GM06990 (cell line): Measurements from ENCODE around the gene APOA1.

Source experiments
- DNase-seq: peaks from one replicate; pipeline ENCODE4 v3.0.0-alpha.2; 2011; ENCODE audit not compliant: insufficient read length; ENCODE audit errors: extremely low read depth
- H3K27me3 ChIP-seq: replicated peaks from 2 replicates; pipeline ENCODE4 v1.6.0; 2011; ENCODE audit warnings: low read length; ENCODE audit not compliant: control insufficient read depth, insufficient read depth
- H3K36me3 ChIP-seq: 2 replicates; pipeline ENCODE4 v1.5.1; 2011; ENCODE audit warnings: low read length; ENCODE audit not compliant: control insufficient read depth, insufficient read depth
- H3K4me3 ChIP-seq: replicated peaks from 2 replicates; pipeline ENCODE4 v1.5.1; 2011; ENCODE audit warnings: low read depth, mild to moderate bottlenecking, control low read depth, low read length
- CTCF ChIP-seq: IDR thresholded peaks from 2 replicates; pipeline ENCODE4 v1.5.1; 2011; ENCODE audit warnings: low read length, control low read depth, mild to moderate bottlenecking, inconsistent platforms; ENCODE audit not compliant: insufficient read depth, poor library complexity, severe bottlenecking

Gene APOA1

GRCh38 chr11:116851626-116852025 is 14.2 kb upstream of the APOA1 start:
- DNase-seq: no peak
- H3K36me3 ChIP-seq: peaks cover 14% of the 10 kb centered on the region

GRCh38 chr11:116849486-116849885 is 12.1 kb upstream of the APOA1 start:
- no peaks in the 10 kb centered on the region for H3K27me3 ChIP-seq
- peaks cover 25% of the 10 kb centered on the region for H3K36me3 ChIP-seq
- H3K4me3 ChIP-seq: no peak overlapping the region
- TF ChIP-seq CTCF: no peak
- DNase-seq: no peak

More at GRCh38 chr11:116851626-116852025, 14.2 kb upstream of the APOA1 start:
- no peak overlapping the region for H3K4me3 ChIP-seq
- H3K27me3 ChIP-seq: no peaks in the 10 kb centered on the region
- TF ChIP-seq CTCF: no peak

GRCh38 chr11:116849060-116849459 is 11.6 kb upstream of the APOA1 start:
- H3K27me3 ChIP-seq: no peaks in the 10 kb centered on the region
- no peak for TF ChIP-seq CTCF
- no peak overlapping the region for H3K4me3 ChIP-seq
- DNase-seq: no peak
- H3K36me3 ChIP-seq: peaks cover 25% of the 10 kb centered on the region

DNA sequence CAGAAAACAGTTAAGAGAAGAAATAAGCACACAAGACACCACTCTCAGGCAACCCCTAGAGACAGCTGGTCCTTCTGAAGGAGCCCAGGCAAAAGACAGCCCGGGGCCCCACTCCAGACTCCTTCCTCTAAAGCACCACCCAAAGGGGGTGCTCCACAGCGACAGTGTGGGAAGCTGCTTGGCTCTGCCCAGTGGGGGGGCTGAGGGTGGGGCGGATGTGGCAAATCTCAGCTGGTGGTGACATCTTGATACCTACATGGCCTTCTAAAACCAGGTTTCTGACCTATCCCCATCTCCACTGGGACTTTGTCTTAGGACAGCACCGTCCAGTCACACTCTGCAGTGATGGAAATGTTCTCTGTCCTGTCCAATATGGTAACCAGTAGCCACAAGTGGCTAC is 10.2 kb upstream of the APOA1 start:
- TF ChIP-seq CTCF: no peak
- no peak overlapping the region for H3K4me3 ChIP-seq
- peaks cover 31% of the 10 kb centered on the region for H3K36me3 ChIP-seq
- no peaks in the 10 kb centered on the region for H3K27me3 ChIP-seq
- no peak for DNase-seq

DNA sequence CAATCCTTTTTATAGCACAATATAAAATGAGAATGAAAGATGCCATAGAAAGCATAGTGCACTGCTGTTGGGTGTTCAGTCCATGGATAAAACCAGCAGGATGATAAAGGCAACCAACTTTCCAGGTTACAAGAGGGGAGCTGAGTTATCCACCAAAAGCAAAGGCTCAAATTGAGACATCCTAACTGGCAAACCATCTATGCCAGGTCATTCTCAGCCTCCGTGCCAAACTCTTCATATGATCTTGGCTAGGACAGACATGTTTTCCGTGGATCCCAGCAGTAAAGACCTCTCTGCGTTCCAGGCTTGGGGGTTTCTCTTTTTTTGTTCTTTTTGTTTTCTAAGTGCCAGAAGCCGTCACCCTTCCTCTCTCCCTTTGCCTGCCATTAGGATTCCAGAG is 7.3 kb upstream of the APOA1 start:
- no peak overlapping the region for H3K4me3 ChIP-seq
- peaks cover 31% of the 10 kb centered on the region for H3K36me3 ChIP-seq
- no peak for DNase-seq
- no peak for TF ChIP-seq CTCF
- H3K27me3 ChIP-seq: no peaks in the 10 kb centered on the region

GRCh38 chr11:116843661-116844060 is 6.2 kb upstream of the APOA1 start:
- H3K36me3 ChIP-seq: peaks cover 28% of the 10 kb centered on the region
- no peak overlapping the region for H3K4me3 ChIP-seq
- no peaks in the 10 kb centered on the region for H3K27me3 ChIP-seq
- no peak for TF ChIP-seq CTCF
- no peak for DNase-seq
